HG02938 (cell line): ENCODE measurements around the gene SCAMP1.
"Not testable (repeated sequence)": the region's sequence is repeated elsewhere in the genome, so short reads cannot be mapped to it uniquely, and the experiment has no call there.

ENCODE experiments used
- ATAC-seq: cut with Tn5 transposase; IDR thresholded peaks from one replicate; pipeline ENCODE4 v1.9.1; 2021; ENCODE audit warnings: mild to moderate bottlenecking, moderate library complexity; ENCODE audit not compliant: unreplicated experiment

The SCAMP1 gene

GRCh38 chr5:78359831-78360673, at the start of gene SCAMP1:
TSS of gene SCAMP1 (plus strand) at chr5:78360617. CDS start at chr5:78360672, 55 bp downstream.
- ATAC-seq, result peak; percentile 74

GRCh38 chr5:78317515-78317914, 42.9 kb upstream of the SCAMP1 start:
- ATAC-seq, result no peak

- ATAC-seq, result no peak
Observed at GRCh38 chr5:78318337-78318736, 42.1 kb upstream of the SCAMP1 start.

- no peak for ATAC-seq
Observed at GRCh38 chr5:78320401-78320800, 40.0 kb upstream of the SCAMP1 start.

GRCh38 chr5:78323241-78323640, 37.2 kb upstream of the SCAMP1 start:
- no peak for ATAC-seq

GRCh38 chr5:78326930-78327329, 33.5 kb upstream of the SCAMP1 start:
- ATAC-seq, result no peak

GRCh38 chr5:78327761-78328510, 32.5 kb upstream of the SCAMP1 start:
- no peak for ATAC-seq

- ATAC-seq, result no peak
Observed at GRCh38 chr5:78328585-78329173, 31.7 kb upstream of the SCAMP1 start.

GRCh38 chr5:78331523-78332080, 28.8 kb upstream of the SCAMP1 start:
- no peak for ATAC-seq

GRCh38 chr5:78334811-78335210, 25.6 kb upstream of the SCAMP1 start:
- no peak for ATAC-seq

GRCh38 chr5:78335976-78336375, 24.4 kb upstream of the SCAMP1 start:
- ATAC-seq, result no peak

GRCh38 chr5:78336698-78337097, 23.7 kb upstream of the SCAMP1 start:
- no peak for ATAC-seq

- ATAC-seq, result no peak
Observed at GRCh38 chr5:78339617-78340436, 20.6 kb upstream of the SCAMP1 start.

GRCh38 chr5:78341440-78341839, 19.0 kb upstream of the SCAMP1 start:
- ATAC-seq, result no peak

- ATAC-seq, result no peak
Observed at GRCh38 chr5:78345485-78345884, 14.9 kb upstream of the SCAMP1 start.

GRCh38 chr5:78353520-78353919, 6.9 kb upstream of the SCAMP1 start:
- no peak for ATAC-seq

GRCh38 chr5:78354066-78354670, 6.2 kb upstream of the SCAMP1 start:
- no peak for ATAC-seq

GRCh38 chr5:78355561-78355960, 4.9 kb upstream of the SCAMP1 start:
- no peak for ATAC-seq

GRCh38 chr5:78359455-78359830, 974 bp upstream of the SCAMP1 start:
- ATAC-seq, result not testable (repeated sequence)

GRCh38 chr5:78360674-78360923, 182 bp downstream of the SCAMP1 start:
- ATAC-seq, result peak; percentile 5
